CD14-positive monocyte (primary cell): ENCODE results near the gene NXPH4. TPM values are rescaled to one million over a fixed set of nuclear protein-coding genes. Genes with fewer than 3 reads are reported as not detected.

ENCODE experiments used
- DNase-seq, 3 donors: peaks; one replicate each; pipeline ENCODE4 v3.0.0-alpha.2; 2011 to 2022
- H2AFZ ChIP-seq: 2 replicates; pipeline ENCODE4 v1.6.0; 2012; ENCODE audit warnings: mild to moderate bottlenecking, low read depth, low read length, inconsistent platforms; ENCODE audit not compliant: insufficient read depth, poor library complexity, severe bottlenecking
- H3K27ac ChIP-seq, 2 donors: 1 replicate in 1 of 2; 2 replicates in 1 of 2; pipeline ENCODE4 v1.5.1; 2012 to 2013; ENCODE audit warnings: low read length in 2 of 2, control low read depth in 1 of 2, inconsistent platforms in 1 of 2, low read depth in 1 of 2, mild to moderate bottlenecking in 1 of 2
- H3K27me3 ChIP-seq, 2 donors: one replicate each; pipeline versions ENCODE4 v1.6.0 to v1.6.1; 2011 to 2013; ENCODE audit warnings: low read length in 2 of 2; ENCODE audit not compliant: control insufficient read depth in 2 of 2, insufficient read depth in 2 of 2
- H3K36me3 ChIP-seq, 2 donors: replicated peaks in 1 of 2; 1 replicate in 1 of 2; 2 replicates in 1 of 2; pipeline versions ENCODE4 v1.5.1 to v1.6.1; 2012 to 2013; ENCODE audit warnings: low read length in 2 of 2, control low read depth in 1 of 2, inconsistent platforms in 1 of 2, mild to moderate bottlenecking in 1 of 2; ENCODE audit not compliant: insufficient read depth in 2 of 2, control insufficient read depth in 1 of 2
- H3K4me1 ChIP-seq, 2 donors: 1 replicate in 1 of 2; 2 replicates in 1 of 2; pipeline versions ENCODE4 v1.5.1 to v1.6.1; 2012 to 2013; ENCODE audit warnings: low read length in 2 of 2, control low read depth in 1 of 2, inconsistent platforms in 1 of 2, mild to moderate bottlenecking in 1 of 2, moderate library complexity in 1 of 2; ENCODE audit not compliant: insufficient read depth in 2 of 2, control insufficient read depth in 1 of 2
- H3K4me2 ChIP-seq: replicated peaks from 2 replicates; pipeline ENCODE3; 2012; ENCODE audit warnings: low read length, moderate library complexity, mild to moderate bottlenecking; ENCODE audit not compliant: poor library complexity, severe bottlenecking; ENCODE audit errors: extremely low read depth
- H3K4me3 ChIP-seq, 3 experiments: fragments of 200-600 bp in 1 of 3; sonication (generic) in 1 of 3; replicated peaks in 1 of 3; 1 replicate in 2 of 3; 2 replicates in 1 of 3; pipeline ENCODE4 v1.5.1; 2011 to 2013; ENCODE audit warnings: low read length in 3 of 3, mild to moderate bottlenecking in 3 of 3, control low read depth in 2 of 3, low read depth in 2 of 3, inconsistent platforms in 1 of 3, moderate library complexity in 1 of 3
- H3K79me2 ChIP-seq: 2 replicates; pipeline ENCODE4 v1.6.0; 2012; ENCODE audit warnings: mild to moderate bottlenecking, control low read depth, inconsistent platforms, low read length, moderate library complexity; ENCODE audit not compliant: insufficient read depth
- H3K9ac ChIP-seq: 2 replicates; pipeline ENCODE4 v1.6.0; 2017; ENCODE audit warnings: low read length, mild to moderate bottlenecking; ENCODE audit not compliant: insufficient read depth, poor library complexity, severe bottlenecking
- H3K9me3 ChIP-seq, 2 donors: replicated peaks in 1 of 2; 1 replicate in 1 of 2; 2 replicates in 1 of 2; pipeline versions ENCODE4 v1.5.1 to v1.6.1; 2012 to 2013; ENCODE audit warnings: low read length in 2 of 2, control low read depth in 1 of 2; ENCODE audit not compliant: control insufficient read depth in 1 of 2, insufficient read depth in 1 of 2
- H4K20me1 ChIP-seq: 2 replicates; pipeline ENCODE4 v1.6.0; 2012; ENCODE audit warnings: mild to moderate bottlenecking, low read length, control low read depth, moderate library complexity; ENCODE audit not compliant: insufficient read depth
- H3K27ac Mint-ChIP-seq, 7 donors: one replicate each; pipeline ENCODE4 v1.8.0; 2020; ENCODE audit warnings: mild to moderate bottlenecking in 7 of 7, mixed read lengths in 7 of 7, moderate library complexity in 6 of 7, inconsistent platforms in 2 of 7
- H3K27me3 Mint-ChIP-seq, 3 donors: one replicate each; pipeline ENCODE4 v1.8.0; 2021 to 2022; ENCODE audit warnings: low read depth in 3 of 3, mild to moderate bottlenecking in 3 of 3, mixed read lengths in 3 of 3, moderate library complexity in 3 of 3, inconsistent platforms in 1 of 3
- H3K36me3 Mint-ChIP-seq, 2 donors: one replicate each; pipeline ENCODE4 v1.8.0; 2020; ENCODE audit warnings: mixed read lengths in 2 of 2, inconsistent platforms in 1 of 2, mild to moderate bottlenecking in 1 of 2
- H3K4me1 Mint-ChIP-seq: one replicate; pipeline ENCODE4 v1.8.0; 2020; ENCODE audit warnings: mild to moderate bottlenecking, mixed read lengths
- H3K4me3 Mint-ChIP-seq, 2 donors: one replicate each; pipeline ENCODE4 v1.8.0; 2020; ENCODE audit warnings: mild to moderate bottlenecking in 2 of 2, mixed read lengths in 2 of 2, moderate library complexity in 1 of 2
- H3K9me3 Mint-ChIP-seq, 7 donors: one replicate each; pipeline ENCODE4 v1.8.0; 2020 to 2022; ENCODE audit warnings: mixed read lengths in 7 of 7, mild to moderate bottlenecking in 6 of 7, moderate library complexity in 6 of 7, inconsistent platforms in 2 of 7
- CTCF ChIP-seq: fragments of 200-600 bp; IDR thresholded peaks from one replicate; pipeline ENCODE4 v1.8.0; 2022; ENCODE audit warnings: antibody characterized with exemption, mild to moderate bottlenecking
- WGBS: methylation state at CpG from one replicate; pipeline ENCODE4 v1.1.5; 2013; ENCODE audit warnings: missing lambda C conversion rate; ENCODE audit not compliant: insufficient coverage; 5-methylcytosine and 5-hydroxymethylcytosine counted together
- intact Hi-C, 2 donors: fragments of 100-400 bp; cut with micrococcal nuclease; formaldehyde crosslinking; loops; one replicate each; pipeline versions ENCODE4 v1.15.0 to v1.15.1; 2023
- polyA plus RNA-seq, 3 donors: library from polyadenylated mRNA; depleted of rRNA in 1 of 3; unstranded in 2 of 3; stranded (reverse) in 1 of 3; fragments of 300-500 nt in 2 of 3; fragments of >200 nt in 1 of 3; fragmentation: Illumina TruSeq in 2 of 3; gene quantifications; 1 replicate in 2 of 3; 2 replicates in 1 of 3; pipeline ENCODE4 v1.2.3, GENCODE V29; 2012 to 2021

Gene NXPH4
- polyA plus RNA-seq, 3 donors: not detected

GRCh38 chr12:57196956-57197355 is 19.6 kb upstream of the NXPH4 start:
- Histone ChIP-seq H3K27me3 (no peaks in the 10 kb centered on the region), H3K79me2 (no peaks in the 10 kb centered on the region)
- intact Hi-C loops: no loop called here

GRCh38 chr12:57198329-57198728 is 18.3 kb upstream of the NXPH4 start:
- WGBS: over 99% methylated on average over 15 of the region's 17 CpGs

More at GRCh38 chr12:57196956-57197355, 19.6 kb upstream of the NXPH4 start:
- Mint-ChIP-seq H3K27ac (no peak overlapping the region), H3K36me3 (peaks cover 97 to 100% of the 10 kb centered on the region in 2 donors), H3K4me1 (no peaks in the 10 kb centered on the region), H3K4me3 (no peak overlapping the region), H3K9me3 (peaks cover 0 to 3% (median 0%) of the 10 kb centered on the region in 7 donors), H3K27me3 (peaks cover 1 to 20% (median 5%) of the 10 kb centered on the region in 3 donors)
- DNase-seq: no peak
- no peaks in the 10 kb centered on the region for H3K4me1 ChIP-seq
- H3K36me3 ChIP-seq: peaks cover 100% of the 10 kb centered on the region in 2 donors
- 98% methylated on average over 21 of the region's 22 CpGs for WGBS
- H3K4me2 ChIP-seq: no peak overlapping the region
- H2AFZ ChIP-seq: no peak overlapping the region
- no peak overlapping the region for H3K27ac ChIP-seq
- H3K4me3 ChIP-seq: no peak overlapping the region
- H4K20me1 ChIP-seq: peaks cover 98% of the 10 kb centered on the region
- no peak for TF ChIP-seq CTCF
- H3K9ac ChIP-seq: no peak overlapping the region
- no peaks in the 10 kb centered on the region for H3K9me3 ChIP-seq

More at GRCh38 chr12:57198329-57198728, 18.3 kb upstream of the NXPH4 start:
- Histone ChIP-seq H3K79me2 (no peaks in the 10 kb centered on the region), H3K27me3 (no peaks in the 10 kb centered on the region), H4K20me1 (peaks cover 98% of the 10 kb centered on the region), H3K9me3 (no peaks in the 10 kb centered on the region), H3K27ac (no peak overlapping the region), H3K36me3 (peaks cover 100% of the 10 kb centered on the region in 2 donors), H2AFZ (no peak overlapping the region), H3K9ac (no peak overlapping the region), H3K4me1 (no peaks in the 10 kb centered on the region), H3K4me2 (no peak overlapping the region), H3K4me3 (no peak overlapping the region)
- Mint-ChIP-seq H3K36me3 (peaks cover 98 to 100% of the 10 kb centered on the region in 2 donors), H3K4me3 (no peak overlapping the region), H3K4me1 (no peaks in the 10 kb centered on the region), H3K27ac (no peak overlapping the region), H3K27me3 (peaks cover 1 to 17% (median 4%) of the 10 kb centered on the region in 3 donors), H3K9me3 (peaks cover 0 to 3% (median 0%) of the 10 kb centered on the region in 7 donors)
- intact Hi-C loops: no loop called here
- DNase-seq: no peak
- no peak for TF ChIP-seq CTCF
